CD14-positive monocyte (primary cell): Measurements from ENCODE around the gene CXCL17. TPM values are rescaled to one million over a fixed set of nuclear protein-coding genes. Genes with fewer than 3 reads are reported as not detected.

Experiments
- DNase-seq, 3 donors: peaks; one replicate each; pipeline ENCODE4 v3.0.0-alpha.2; 2011 to 2022
- H2AFZ ChIP-seq: 2 replicates; pipeline ENCODE4 v1.6.0; 2012; ENCODE audit warnings: mild to moderate bottlenecking, low read depth, low read length, inconsistent platforms; ENCODE audit not compliant: insufficient read depth, poor library complexity, severe bottlenecking
- H3K27ac ChIP-seq, 2 donors: 1 replicate in 1 of 2; 2 replicates in 1 of 2; pipeline ENCODE4 v1.5.1; 2012 to 2013; ENCODE audit warnings: low read length in 2 of 2, control low read depth in 1 of 2, inconsistent platforms in 1 of 2, low read depth in 1 of 2, mild to moderate bottlenecking in 1 of 2
- H3K27me3 ChIP-seq, 2 donors: one replicate each; pipeline versions ENCODE4 v1.6.0 to v1.6.1; 2011 to 2013; ENCODE audit warnings: low read length in 2 of 2; ENCODE audit not compliant: control insufficient read depth in 2 of 2, insufficient read depth in 2 of 2
- H3K36me3 ChIP-seq, 2 donors: replicated peaks in 1 of 2; 1 replicate in 1 of 2; 2 replicates in 1 of 2; pipeline versions ENCODE4 v1.5.1 to v1.6.1; 2012 to 2013; ENCODE audit warnings: low read length in 2 of 2, control low read depth in 1 of 2, inconsistent platforms in 1 of 2, mild to moderate bottlenecking in 1 of 2; ENCODE audit not compliant: insufficient read depth in 2 of 2, control insufficient read depth in 1 of 2
- H3K4me1 ChIP-seq, 2 donors: 1 replicate in 1 of 2; 2 replicates in 1 of 2; pipeline versions ENCODE4 v1.5.1 to v1.6.1; 2012 to 2013; ENCODE audit warnings: low read length in 2 of 2, control low read depth in 1 of 2, inconsistent platforms in 1 of 2, mild to moderate bottlenecking in 1 of 2, moderate library complexity in 1 of 2; ENCODE audit not compliant: insufficient read depth in 2 of 2, control insufficient read depth in 1 of 2
- H3K4me2 ChIP-seq: replicated peaks from 2 replicates; pipeline ENCODE3; 2012; ENCODE audit warnings: low read length, moderate library complexity, mild to moderate bottlenecking; ENCODE audit not compliant: poor library complexity, severe bottlenecking; ENCODE audit errors: extremely low read depth
- H3K4me3 ChIP-seq, 3 experiments: fragments of 200-600 bp in 1 of 3; sonication (generic) in 1 of 3; replicated peaks in 1 of 3; 1 replicate in 2 of 3; 2 replicates in 1 of 3; pipeline ENCODE4 v1.5.1; 2011 to 2013; ENCODE audit warnings: low read length in 3 of 3, mild to moderate bottlenecking in 3 of 3, control low read depth in 2 of 3, low read depth in 2 of 3, inconsistent platforms in 1 of 3, moderate library complexity in 1 of 3
- H3K79me2 ChIP-seq: 2 replicates; pipeline ENCODE4 v1.6.0; 2012; ENCODE audit warnings: mild to moderate bottlenecking, control low read depth, inconsistent platforms, low read length, moderate library complexity; ENCODE audit not compliant: insufficient read depth
- H3K9ac ChIP-seq: 2 replicates; pipeline ENCODE4 v1.6.0; 2017; ENCODE audit warnings: low read length, mild to moderate bottlenecking; ENCODE audit not compliant: insufficient read depth, poor library complexity, severe bottlenecking
- H3K9me3 ChIP-seq, 2 donors: replicated peaks in 1 of 2; 1 replicate in 1 of 2; 2 replicates in 1 of 2; pipeline versions ENCODE4 v1.5.1 to v1.6.1; 2012 to 2013; ENCODE audit warnings: low read length in 2 of 2, control low read depth in 1 of 2; ENCODE audit not compliant: control insufficient read depth in 1 of 2, insufficient read depth in 1 of 2
- H4K20me1 ChIP-seq: 2 replicates; pipeline ENCODE4 v1.6.0; 2012; ENCODE audit warnings: mild to moderate bottlenecking, low read length, control low read depth, moderate library complexity; ENCODE audit not compliant: insufficient read depth
- H3K27ac Mint-ChIP-seq, 7 donors: one replicate each; pipeline ENCODE4 v1.8.0; 2020; ENCODE audit warnings: mild to moderate bottlenecking in 7 of 7, mixed read lengths in 7 of 7, moderate library complexity in 6 of 7, inconsistent platforms in 2 of 7
- H3K27me3 Mint-ChIP-seq, 3 donors: one replicate each; pipeline ENCODE4 v1.8.0; 2021 to 2022; ENCODE audit warnings: low read depth in 3 of 3, mild to moderate bottlenecking in 3 of 3, mixed read lengths in 3 of 3, moderate library complexity in 3 of 3, inconsistent platforms in 1 of 3
- H3K36me3 Mint-ChIP-seq, 2 donors: one replicate each; pipeline ENCODE4 v1.8.0; 2020; ENCODE audit warnings: mixed read lengths in 2 of 2, inconsistent platforms in 1 of 2, mild to moderate bottlenecking in 1 of 2
- H3K4me1 Mint-ChIP-seq: one replicate; pipeline ENCODE4 v1.8.0; 2020; ENCODE audit warnings: mild to moderate bottlenecking, mixed read lengths
- H3K4me3 Mint-ChIP-seq, 2 donors: one replicate each; pipeline ENCODE4 v1.8.0; 2020; ENCODE audit warnings: mild to moderate bottlenecking in 2 of 2, mixed read lengths in 2 of 2, moderate library complexity in 1 of 2
- H3K9me3 Mint-ChIP-seq, 7 donors: one replicate each; pipeline ENCODE4 v1.8.0; 2020 to 2022; ENCODE audit warnings: mixed read lengths in 7 of 7, mild to moderate bottlenecking in 6 of 7, moderate library complexity in 6 of 7, inconsistent platforms in 2 of 7
- CTCF ChIP-seq: fragments of 200-600 bp; IDR thresholded peaks from one replicate; pipeline ENCODE4 v1.8.0; 2022; ENCODE audit warnings: antibody characterized with exemption, mild to moderate bottlenecking
- WGBS: methylation state at CpG from one replicate; pipeline ENCODE4 v1.1.5; 2013; ENCODE audit warnings: missing lambda C conversion rate; ENCODE audit not compliant: insufficient coverage; 5-methylcytosine and 5-hydroxymethylcytosine counted together
- intact Hi-C, 2 donors: fragments of 100-400 bp; cut with micrococcal nuclease; formaldehyde crosslinking; loops; one replicate each; pipeline versions ENCODE4 v1.15.0 to v1.15.1; 2023
- polyA plus RNA-seq, 3 donors: library from polyadenylated mRNA; depleted of rRNA in 1 of 3; unstranded in 2 of 3; stranded (reverse) in 1 of 3; fragments of 300-500 nt in 2 of 3; fragments of >200 nt in 1 of 3; fragmentation: Illumina TruSeq in 2 of 3; gene quantifications; 1 replicate in 2 of 3; 2 replicates in 1 of 3; pipeline ENCODE4 v1.2.3, GENCODE V29; 2012 to 2021

The CXCL17 gene
- polyA plus RNA-seq, 3 donors, result not detected

DNA sequence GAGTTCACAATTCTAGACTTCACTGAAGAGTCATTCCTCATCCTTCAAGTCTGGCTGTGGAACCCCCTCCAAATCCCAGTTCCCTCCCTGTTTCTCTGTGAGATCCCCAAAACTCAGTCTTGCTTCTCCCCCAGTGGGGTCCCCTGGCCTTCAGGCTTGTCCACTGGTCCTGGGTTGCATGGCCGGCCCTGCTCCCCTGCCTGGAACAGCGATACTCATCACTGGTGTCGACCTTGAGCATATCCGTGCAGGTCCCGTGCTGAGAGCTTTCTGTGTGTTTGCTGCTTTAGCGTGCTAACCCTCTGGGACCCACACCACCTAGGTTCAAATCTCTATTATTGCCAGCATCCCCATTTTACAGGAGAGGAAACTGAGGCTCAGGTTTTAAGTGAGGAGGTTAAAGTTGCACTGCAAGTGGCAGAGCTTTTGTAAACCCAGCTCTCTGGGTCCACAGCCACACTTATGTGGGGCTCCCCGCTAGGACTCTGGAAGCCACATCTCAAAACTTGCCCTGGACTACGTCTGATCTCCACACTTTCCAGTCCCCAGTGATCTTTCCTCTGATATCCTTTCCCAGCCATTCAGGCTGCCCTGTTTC is 31.1 kb downstream of the CXCL17 start:
- Histone ChIP-seq H3K27me3 (no peaks in the 10 kb centered on the region), H3K4me1 (no peaks in the 10 kb centered on the region), H3K36me3 (no peaks in the 10 kb centered on the region), H3K27ac (no peak overlapping the region), H3K9ac (no peak overlapping the region), H2AFZ (no peak overlapping the region), H4K20me1 (no peaks in the 10 kb centered on the region), H3K4me3 (no peak overlapping the region), H3K4me2 (no peak overlapping the region), H3K9me3 (no peaks in the 10 kb centered on the region), H3K79me2 (no peaks in the 10 kb centered on the region)
- intact Hi-C loops, result no loop called here
- Mint-ChIP-seq H3K27ac (no peak overlapping the region), H3K27me3 (peaks cover 0 to 9% (median 2%) of the 10 kb centered on the region in 3 donors), H3K9me3 (peaks cover 0 to 2% (median 0%) of the 10 kb centered on the region in 7 donors), H3K4me3 (no peak overlapping the region), H3K36me3 (peaks cover 9 to 10% of the 10 kb centered on the region in 2 donors), H3K4me1 (no peaks in the 10 kb centered on the region)
- TF ChIP-seq CTCF, result no peak
- WGBS, result 100% methylated on average over 7 of the region's 8 CpGs
- DNase-seq, result no peak

DNA sequence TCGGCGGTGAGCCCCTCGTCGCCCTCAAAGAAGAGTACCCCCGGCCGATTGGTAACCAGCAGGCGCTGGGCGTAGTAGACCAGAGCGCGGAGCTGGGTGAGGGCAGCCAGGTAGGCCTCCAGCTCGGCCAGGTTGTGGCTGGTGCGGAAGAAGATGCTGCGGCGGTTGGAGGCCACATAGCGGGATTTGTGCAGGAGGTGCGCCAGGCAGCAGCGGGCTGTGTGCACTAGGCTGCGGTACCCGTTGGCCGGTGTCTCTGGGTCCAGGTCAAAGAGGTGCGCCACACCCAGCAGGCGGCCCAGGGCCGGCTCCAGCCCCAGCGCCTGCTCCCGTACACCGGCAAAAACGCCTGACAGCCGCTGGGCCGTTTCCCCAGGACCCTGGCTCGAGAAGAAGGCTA is 32.4 kb downstream of the CXCL17 start:
- Histone ChIP-seq H3K4me1 (no peaks in the 10 kb centered on the region), H3K27ac (no peak overlapping the region), H3K9me3 (no peaks in the 10 kb centered on the region), H2AFZ (no peak overlapping the region), H3K36me3 (no peaks in the 10 kb centered on the region), H3K4me3 (no peak overlapping the region), H3K9ac (no peak overlapping the region), H3K79me2 (no peaks in the 10 kb centered on the region), H3K27me3 (no peaks in the 10 kb centered on the region), H3K4me2 (no peak overlapping the region), H4K20me1 (peaks cover 4% of the 10 kb centered on the region)
- intact Hi-C loops, result no loop called here
- Mint-ChIP-seq H3K9me3 (no peaks in the 10 kb centered on the region), H3K27ac (no peak overlapping the region), H3K4me1 (no peaks in the 10 kb centered on the region), H3K27me3 (peaks cover 0 to 9% (median 2%) of the 10 kb centered on the region in 3 donors), H3K36me3 (peaks cover 9 to 13% of the 10 kb centered on the region in 2 donors), H3K4me3 (no peak overlapping the region)
- WGBS, result 97% methylated on average over 29 of the region's 30 CpGs
- no peak for DNase-seq
- no peak for TF ChIP-seq CTCF
